Glutamatergic neuron (in vitro differentiated cells): ENCODE data around the gene PLEK. TPM values are rescaled to one million over a fixed set of nuclear protein-coding genes. Genes with fewer than 3 reads are reported as not detected.
A peak's percentile ranks its signal among the peaks of the same experiment; 100 is the strongest.

Experiments
- DNase-seq: peaks from one replicate; pipeline ENCODE4 v3.0.0; 2022
- H3K27ac Mint-ChIP-seq: one replicate; pipeline ENCODE4 v1.8.0; 2020; ENCODE audit warnings: mild to moderate bottlenecking, mixed read lengths, inconsistent platforms; ENCODE audit not compliant: unreplicated experiment
- H3K27me3 Mint-ChIP-seq: one replicate; pipeline ENCODE4 v1.8.0; 2020; ENCODE audit warnings: mild to moderate bottlenecking, moderate library complexity, mixed read lengths, inconsistent platforms; ENCODE audit not compliant: unreplicated experiment
- H3K36me3 Mint-ChIP-seq: one replicate; pipeline ENCODE4 v1.8.0; 2020; ENCODE audit warnings: mild to moderate bottlenecking, mixed read lengths, inconsistent platforms; ENCODE audit not compliant: unreplicated experiment
- H3K4me1 Mint-ChIP-seq: one replicate; pipeline ENCODE4 v1.8.0; 2020; ENCODE audit warnings: mild to moderate bottlenecking, low read depth, mixed read lengths, inconsistent platforms; ENCODE audit not compliant: unreplicated experiment
- H3K4me3 Mint-ChIP-seq: one replicate; pipeline ENCODE4 v1.8.0; 2020; ENCODE audit warnings: mild to moderate bottlenecking, mixed read lengths, inconsistent platforms; ENCODE audit not compliant: unreplicated experiment
- H3K9me3 Mint-ChIP-seq: one replicate; pipeline ENCODE4 v1.8.0; 2020; ENCODE audit warnings: mild to moderate bottlenecking, moderate library complexity, mixed read lengths, inconsistent platforms; ENCODE audit not compliant: unreplicated experiment
- total RNA-seq: library from RNA; stranded (reverse); fragmentation: NEBNext Ultra II Directional; extraction: Animal tissue kit (Norgen Biotek cat#: 25700); gene quantifications from one replicate; pipeline ENCODE4 v1.2.1, GENCODE V29; 2021; ENCODE audit not compliant: unreplicated experiment
- TF ChIP-seq, protein P1 (sequence below): fragments of 200-600 bp; sonication (generic); IDR thresholded peaks from one replicate; pipeline ENCODE4 v1.5.0; 2021; ENCODE audit not compliant: partially characterized antibody, unreplicated experiment

Gene PLEK
- total RNA-seq, 1 donor from 2014 or later: not detected

DNA sequence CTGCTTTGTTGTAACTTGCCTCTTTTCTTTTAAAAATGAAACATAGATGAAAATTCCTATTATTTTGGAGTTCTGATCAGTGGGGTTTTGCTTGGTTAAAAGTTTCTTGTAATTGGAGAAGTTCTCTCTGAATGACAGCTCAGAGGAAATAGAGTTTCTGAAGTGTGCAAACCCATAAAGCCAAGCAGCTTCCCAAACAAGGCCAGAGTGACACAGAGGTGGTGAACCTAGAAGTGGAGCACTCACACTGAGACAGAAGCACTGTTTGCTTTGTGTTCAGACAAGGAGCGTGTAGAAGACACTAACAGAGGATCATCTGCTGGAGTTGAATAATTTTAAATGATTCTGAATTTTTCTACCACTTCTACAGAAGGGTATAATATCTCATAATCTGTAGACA lies 52.8 kb downstream of the PLEK start:
- Mint-ChIP-seq H3K27ac (no peak overlapping the region), H3K4me1 (no peaks in the 10 kb centered on the region), H3K27me3 (peaks cover 1% of the 10 kb centered on the region), H3K36me3 (no peaks in the 10 kb centered on the region), H3K4me3 (no peak overlapping the region), H3K9me3 (peaks cover 2% of the 10 kb centered on the region)
- DNase-seq: no peak
- TF ChIP-seq, protein P1, sequence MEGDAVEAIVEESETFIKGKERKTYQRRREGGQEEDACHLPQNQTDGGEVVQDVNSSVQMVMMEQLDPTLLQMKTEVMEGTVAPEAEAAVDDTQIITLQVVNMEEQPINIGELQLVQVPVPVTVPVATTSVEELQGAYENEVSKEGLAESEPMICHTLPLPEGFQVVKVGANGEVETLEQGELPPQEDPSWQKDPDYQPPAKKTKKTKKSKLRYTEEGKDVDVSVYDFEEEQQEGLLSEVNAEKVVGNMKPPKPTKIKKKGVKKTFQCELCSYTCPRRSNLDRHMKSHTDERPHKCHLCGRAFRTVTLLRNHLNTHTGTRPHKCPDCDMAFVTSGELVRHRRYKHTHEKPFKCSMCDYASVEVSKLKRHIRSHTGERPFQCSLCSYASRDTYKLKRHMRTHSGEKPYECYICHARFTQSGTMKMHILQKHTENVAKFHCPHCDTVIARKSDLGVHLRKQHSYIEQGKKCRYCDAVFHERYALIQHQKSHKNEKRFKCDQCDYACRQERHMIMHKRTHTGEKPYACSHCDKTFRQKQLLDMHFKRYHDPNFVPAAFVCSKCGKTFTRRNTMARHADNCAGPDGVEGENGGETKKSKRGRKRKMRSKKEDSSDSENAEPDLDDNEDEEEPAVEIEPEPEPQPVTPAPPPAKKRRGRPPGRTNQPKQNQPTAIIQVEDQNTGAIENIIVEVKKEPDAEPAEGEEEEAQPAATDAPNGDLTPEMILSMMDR: no peak

DNA sequence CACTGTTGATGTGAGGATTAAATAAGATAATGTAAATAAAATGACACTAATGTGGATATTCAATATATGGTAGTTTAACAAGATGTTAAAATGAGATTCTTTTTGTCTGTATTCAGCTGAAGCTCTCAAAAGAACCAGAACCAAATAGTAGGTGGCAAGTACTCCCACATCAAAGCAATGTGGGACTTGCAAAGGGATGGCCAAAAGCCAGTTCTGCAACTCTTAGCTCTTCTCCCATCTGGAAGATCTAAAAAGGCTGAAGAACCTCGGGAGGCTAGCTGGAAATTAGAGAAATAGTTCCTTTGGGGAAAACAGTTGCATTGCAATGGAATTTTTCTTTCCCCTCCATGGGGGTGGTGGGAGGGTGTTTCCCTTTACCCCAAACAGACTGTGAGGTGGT lies 53.3 kb downstream of the PLEK start:
- H3K36me3 Mint-ChIP-seq: no peaks in the 10 kb centered on the region
- TF ChIP-seq, protein P1: no peak
- H3K9me3 Mint-ChIP-seq: peaks cover 2% of the 10 kb centered on the region
- no peak overlapping the region for H3K4me3 Mint-ChIP-seq
- no peaks in the 10 kb centered on the region for H3K4me1 Mint-ChIP-seq
- H3K27ac Mint-ChIP-seq: no peak overlapping the region
- H3K27me3 Mint-ChIP-seq: peaks cover 1% of the 10 kb centered on the region
- no peak for DNase-seq

DNA sequence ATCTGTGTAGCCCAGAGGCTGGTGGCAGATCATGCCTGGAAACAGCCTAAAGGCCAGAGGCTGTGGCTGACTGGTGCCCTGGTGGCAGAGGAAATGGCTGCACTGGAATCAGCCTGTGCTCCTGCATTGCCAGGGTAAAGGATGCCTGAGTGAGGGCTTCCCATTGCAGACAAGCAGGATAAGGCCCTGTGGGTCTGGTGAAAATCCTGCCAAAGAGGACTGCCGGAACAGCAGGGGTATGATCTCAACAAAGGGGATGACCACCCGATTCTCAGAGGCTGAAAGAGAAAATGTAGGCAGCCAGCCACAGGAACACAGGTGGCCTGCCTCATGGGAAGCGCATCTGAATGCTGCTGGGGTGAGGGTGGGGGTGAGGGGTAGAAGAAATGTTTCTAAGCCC lies 53.8 kb downstream of the PLEK start:
- no peak for DNase-seq

DNA sequence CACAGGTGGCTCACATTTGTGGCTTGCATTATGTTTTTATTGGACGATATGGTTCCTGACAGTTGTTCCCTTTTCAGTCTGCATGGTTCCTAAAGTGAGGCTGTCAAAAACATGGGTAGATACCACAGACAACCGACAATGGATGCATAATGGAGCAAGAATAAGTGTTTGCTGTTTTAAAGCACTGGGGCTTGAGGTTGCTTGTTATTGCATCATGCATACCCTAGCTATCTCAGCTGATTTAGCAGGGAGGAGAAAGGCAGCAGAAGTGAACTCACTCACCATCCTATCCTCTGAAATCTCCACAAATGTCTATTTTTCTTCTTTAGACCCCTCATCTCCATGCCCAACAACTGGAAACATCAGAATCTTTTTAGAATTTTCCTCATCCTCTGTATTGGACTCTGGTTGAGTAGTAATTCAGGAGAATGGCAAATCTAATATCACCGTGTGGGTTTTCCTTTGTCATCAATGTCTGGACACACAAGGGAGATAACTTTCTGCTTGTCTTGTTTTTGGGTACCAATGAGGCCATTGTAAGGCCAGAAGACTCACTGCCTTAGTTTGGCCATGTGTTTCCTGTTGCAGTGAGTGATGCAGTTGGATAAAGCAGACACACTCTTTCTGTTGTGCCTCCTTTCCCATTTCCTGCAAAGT lies 55.3 kb downstream of the PLEK start:
- H3K4me1 Mint-ChIP-seq: no peaks in the 10 kb centered on the region
- no peak for DNase-seq
- TF ChIP-seq, protein P1: no peak
- H3K36me3 Mint-ChIP-seq: no peaks in the 10 kb centered on the region
- H3K27me3 Mint-ChIP-seq: no peaks in the 10 kb centered on the region
- H3K27ac Mint-ChIP-seq: peak overlapping the region; percentile 67
- no peak overlapping the region for H3K4me3 Mint-ChIP-seq
- H3K9me3 Mint-ChIP-seq: peaks cover 2% of the 10 kb centered on the region

More for the DNA sequence above, 53.8 kb downstream of the PLEK start:
- peaks cover 2% of the 10 kb centered on the region for H3K9me3 Mint-ChIP-seq
- H3K4me1 Mint-ChIP-seq: no peaks in the 10 kb centered on the region
- no peaks in the 10 kb centered on the region for H3K36me3 Mint-ChIP-seq
- no peak overlapping the region for H3K27ac Mint-ChIP-seq
- no peaks in the 10 kb centered on the region for H3K27me3 Mint-ChIP-seq
- TF ChIP-seq, protein P1: no peak
- no peak overlapping the region for H3K4me3 Mint-ChIP-seq

DNA sequence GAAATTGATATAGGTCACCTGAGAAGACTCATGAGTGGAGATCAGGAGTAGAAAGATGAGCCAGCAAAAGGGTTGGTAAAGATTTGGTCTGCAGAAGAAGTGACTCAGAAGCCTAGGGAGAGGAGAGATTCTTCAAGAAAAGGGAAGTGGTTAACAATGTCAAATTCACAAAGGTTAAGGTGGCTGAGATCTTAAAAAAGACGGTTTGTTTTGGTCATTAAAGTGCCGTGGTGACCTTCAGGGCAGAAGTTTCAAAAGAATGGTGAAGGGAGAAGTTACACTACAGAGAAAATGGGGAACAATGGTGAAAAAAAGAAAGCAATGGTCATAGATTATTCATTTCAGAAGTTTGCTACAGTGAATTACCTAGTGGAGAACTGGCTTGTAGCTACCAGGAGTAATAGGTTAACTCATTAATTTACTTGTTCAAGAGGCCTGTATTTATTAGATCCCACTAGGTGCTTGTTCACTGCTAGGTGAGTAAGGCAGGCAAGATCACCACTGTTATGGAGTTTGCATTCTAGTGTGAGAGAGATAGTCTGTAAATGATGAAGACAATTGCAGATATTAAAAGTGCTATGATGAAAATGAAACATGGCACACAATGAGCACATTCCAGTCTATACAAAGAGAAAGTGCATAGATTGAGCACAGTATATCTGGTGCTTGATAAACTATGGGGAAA lies 59.0 kb downstream of the PLEK start:
- Mint-ChIP-seq H3K9me3 (no peaks in the 10 kb centered on the region), H3K27ac (no peak overlapping the region), H3K4me3 (no peak overlapping the region), H3K36me3 (no peaks in the 10 kb centered on the region), H3K4me1 (no peaks in the 10 kb centered on the region), H3K27me3 (no peaks in the 10 kb centered on the region)
- TF ChIP-seq, protein P1: no peak
- no peak for DNase-seq
